Activated CD4-positive, alpha-beta T cell treated with anti-CD3 and anti-CD28 coated beads, Interleukin-2, Interleukin-6, amounts not matched to agents 100 ng/mL and 50 ng/mL, durations not matched to agents 16 hours and 8 hours (primary cell): ENCODE data around the gene ROBO1.

Source experiments
- DNase-seq: peaks from one replicate; pipeline ENCODE4 v3.0.0-alpha.2; 2020

The ROBO1 gene

DNA sequence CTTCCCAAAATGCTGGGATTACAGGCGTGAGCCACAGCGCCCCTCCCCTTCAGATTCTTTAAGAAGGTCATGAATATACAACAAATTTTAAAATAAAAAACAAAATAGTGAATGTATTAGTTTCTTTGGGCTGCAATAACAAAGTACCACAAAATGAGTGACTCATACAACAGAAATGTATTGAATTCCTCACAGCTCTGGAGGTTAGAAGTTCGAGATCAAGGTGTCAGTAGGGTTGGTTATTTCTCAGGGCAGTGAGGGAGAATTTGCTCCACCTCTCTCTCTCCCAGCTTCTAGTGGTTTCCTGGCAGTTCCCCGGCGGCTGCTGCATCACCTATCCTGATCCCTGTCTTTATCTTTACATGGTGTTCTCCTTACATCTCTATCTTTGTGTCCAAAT is 804.0 kb downstream of the ROBO1 start:
- no peak for DNase-seq

GRCh38 chr3:78957456-78957855 is 810.3 kb downstream of the ROBO1 start:
- no peak for DNase-seq

- DNase-seq = no peak
These were observed 816.4 kb downstream of the ROBO1 start for GRCh38 chr3:78951342-78951945.

GRCh38 chr3:78941587-78941986 is 826.2 kb downstream of the ROBO1 start:
- DNase-seq = no peak

DNA sequence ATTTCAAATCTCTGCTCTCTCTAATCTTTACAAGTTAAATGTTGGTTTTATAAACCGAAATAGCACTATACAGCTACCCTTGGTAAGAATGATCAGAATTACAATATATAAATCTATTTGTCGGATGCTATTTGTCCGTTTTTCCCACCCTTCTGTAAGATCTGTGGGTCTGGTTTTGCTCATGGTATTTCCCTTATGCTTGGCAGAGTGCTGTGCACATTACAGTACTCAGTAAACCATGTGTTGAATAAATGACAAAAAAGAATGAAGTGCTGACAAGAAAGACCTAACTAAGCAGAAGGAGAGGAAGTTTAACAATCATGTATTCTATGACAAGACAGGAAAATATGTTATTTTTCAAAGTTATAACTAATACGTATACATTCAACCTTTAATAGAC is 827.2 kb downstream of the ROBO1 start:
- DNase-seq = no peak

DNA sequence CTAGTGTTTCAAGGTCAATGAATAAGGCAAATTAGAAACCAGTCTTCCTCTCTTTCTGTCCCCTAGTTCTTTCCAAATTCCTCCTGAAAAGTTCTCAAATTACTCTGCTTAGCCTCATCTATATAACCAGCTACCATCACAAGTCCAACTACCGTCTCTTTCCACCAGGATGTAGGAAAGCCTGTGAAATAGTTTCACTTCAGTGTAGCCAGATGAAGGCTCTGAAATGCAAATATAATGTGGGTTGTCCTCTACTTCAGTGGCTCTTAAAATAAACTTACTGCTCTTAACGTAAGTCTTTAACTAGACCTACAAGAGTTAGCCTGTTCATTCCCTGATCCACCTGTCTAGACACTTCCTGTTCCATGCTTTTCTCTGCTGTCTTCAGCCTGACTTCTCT is 827.7 kb downstream of the ROBO1 start:
- no peak for DNase-seq

DNA sequence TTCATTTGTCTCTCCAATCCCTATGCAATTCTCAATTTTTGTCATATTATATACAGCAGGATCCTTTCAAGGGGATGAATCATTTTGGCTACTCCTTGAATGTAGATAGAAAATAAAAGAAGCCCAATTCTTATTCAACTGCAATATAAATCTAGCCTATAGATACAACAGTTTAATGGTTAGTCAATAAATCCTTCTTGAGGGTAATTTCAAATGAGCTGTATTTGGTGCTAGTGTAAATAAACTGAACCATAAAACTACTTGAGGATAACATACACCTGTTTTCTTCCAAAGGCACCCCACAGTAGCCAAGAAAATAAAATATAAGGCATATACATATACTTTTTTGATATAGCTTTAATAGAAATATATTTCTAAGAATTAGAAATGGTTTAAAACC is 830.3 kb downstream of the ROBO1 start:
- DNase-seq = no peak

- no peak for DNase-seq
These were observed 840.0 kb downstream of the ROBO1 start for GRCh38 chr3:78927759-78928158.

- DNase-seq = no peak
These were observed 841.3 kb downstream of the ROBO1 start for GRCh38 chr3:78926523-78926922.

- no peak for DNase-seq
These were observed 843.1 kb downstream of the ROBO1 start for GRCh38 chr3:78924711-78925110.

DNA sequence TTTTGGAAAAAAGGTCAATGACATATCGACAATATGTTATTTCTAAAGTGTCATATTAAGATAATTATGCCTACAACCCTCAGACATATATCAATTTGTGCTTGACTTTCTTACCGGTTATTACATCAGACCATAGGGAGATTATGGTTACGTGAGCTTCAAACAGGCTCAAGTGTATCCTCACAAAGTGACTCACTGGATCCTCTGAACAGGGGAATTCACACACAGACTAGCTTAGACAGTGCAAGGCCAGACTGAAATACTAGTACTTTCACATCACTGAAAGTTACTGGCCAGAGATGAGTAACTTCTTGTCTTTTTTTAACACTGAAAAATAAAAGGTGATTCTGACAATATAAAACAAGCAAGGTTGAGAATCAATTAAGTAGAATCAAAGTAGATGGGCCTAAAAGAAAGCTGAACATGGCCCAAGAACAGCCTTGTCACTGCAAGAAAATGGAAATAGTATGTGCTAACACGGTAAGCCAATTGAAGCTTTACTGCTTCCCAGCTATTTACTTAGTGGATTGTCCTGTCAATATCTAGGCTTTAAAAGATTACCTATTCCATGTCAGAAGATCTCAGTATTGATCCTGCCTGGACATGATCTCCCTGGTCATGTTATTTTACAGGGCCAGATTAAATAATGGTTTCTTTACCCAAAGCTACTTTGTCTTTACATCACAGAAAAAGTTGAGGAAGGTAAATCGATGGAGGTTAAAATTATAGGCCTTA is 848.6 kb downstream of the ROBO1 start:
- no peak for DNase-seq

DNA sequence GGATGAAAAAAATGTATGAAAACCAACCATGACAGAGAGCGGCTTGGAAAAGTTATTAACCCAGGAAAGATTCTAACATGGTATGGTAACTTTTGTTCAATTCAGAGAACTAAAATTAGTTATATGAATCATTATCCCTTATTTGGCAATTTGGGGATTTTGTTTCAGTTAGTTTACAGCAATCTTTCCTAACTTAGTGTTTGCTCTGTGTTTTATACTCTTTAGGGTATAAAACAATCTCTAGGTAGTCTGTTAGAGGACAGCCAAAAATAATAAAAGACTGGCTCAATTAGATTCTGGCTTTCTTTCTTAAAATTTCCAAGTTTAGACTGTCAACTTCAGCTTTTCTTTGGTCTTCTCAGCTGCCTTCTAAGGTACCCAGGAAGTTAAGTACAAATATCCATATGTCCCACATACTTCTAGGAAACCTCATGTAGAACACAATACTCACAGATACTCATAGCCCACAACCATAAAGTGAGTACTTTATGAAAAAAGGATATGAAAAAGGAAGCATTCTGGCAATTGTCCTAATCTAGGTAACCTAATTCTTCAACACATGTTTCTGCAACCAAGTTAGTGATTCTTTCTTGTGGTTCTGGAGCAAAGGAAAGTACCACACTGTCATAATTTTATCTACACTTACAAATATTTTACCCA is 849.3 kb downstream of the ROBO1 start:
- no peak for DNase-seq

GRCh38 chr3:78917536-78917935 is 850.3 kb downstream of the ROBO1 start:
- no peak for DNase-seq

GRCh38 chr3:78913711-78914110 is 854.1 kb downstream of the ROBO1 start:
- no peak for DNase-seq

- no peak for DNase-seq
These were observed 855.1 kb downstream of the ROBO1 start for GRCh38 chr3:78912687-78913086.

DNA sequence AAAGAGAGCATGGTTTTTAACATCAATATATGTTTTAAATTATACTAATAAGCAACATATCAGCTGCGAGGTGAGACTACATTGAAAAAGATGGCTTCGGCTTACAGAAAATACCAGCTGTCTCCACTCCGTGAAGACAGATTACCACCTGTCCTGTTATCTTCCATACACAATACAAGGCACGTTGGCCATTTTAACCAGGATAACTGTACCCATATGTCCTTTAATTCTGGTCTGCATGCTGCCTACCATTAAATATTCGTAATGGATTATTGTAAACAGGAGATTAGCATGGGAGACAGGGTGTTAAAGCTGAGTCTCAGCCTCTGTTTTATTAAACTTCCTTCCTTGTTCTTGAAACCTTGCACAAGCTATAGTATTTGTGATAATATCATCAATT is 855.5 kb downstream of the ROBO1 start:
- no peak for DNase-seq

DNA sequence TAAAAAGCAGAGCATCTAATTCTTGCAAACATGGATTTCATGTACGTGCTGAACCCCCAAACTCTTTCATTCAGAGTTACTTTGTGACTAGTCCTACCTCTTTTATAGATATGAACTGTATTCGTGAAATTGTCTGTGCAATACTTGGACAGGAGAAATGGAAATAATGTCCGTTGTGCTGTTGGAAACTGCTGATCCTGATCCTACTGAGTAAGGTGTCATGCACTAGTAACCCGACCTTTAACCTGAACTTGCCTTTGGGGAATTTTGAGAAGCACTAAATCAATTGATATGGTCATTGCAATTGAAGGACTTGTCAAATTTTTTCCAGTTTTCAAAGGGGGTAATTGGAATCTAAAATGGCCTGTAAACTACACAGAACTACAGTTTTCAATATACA is 856.4 kb downstream of the ROBO1 start:
- DNase-seq = no peak

DNA sequence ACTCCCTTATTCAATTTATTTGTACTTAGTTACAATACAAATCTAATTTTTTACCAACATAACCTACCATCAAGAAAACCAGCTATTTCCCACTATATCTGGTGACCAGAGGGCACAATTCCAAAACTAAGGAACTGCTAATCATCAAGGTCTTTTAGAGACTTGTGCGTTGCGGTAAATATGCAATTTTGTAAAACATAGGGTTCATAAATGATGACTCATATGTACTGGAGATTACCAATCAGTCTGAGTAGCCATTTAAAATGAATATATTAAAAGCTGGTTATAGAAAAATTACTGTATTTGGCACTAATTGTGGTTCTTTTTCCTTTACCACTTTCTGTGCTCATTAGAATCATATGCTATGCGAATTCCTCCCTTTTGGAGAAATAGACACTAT is 859.6 kb downstream of the ROBO1 start:
- DNase-seq = no peak

- no peak for DNase-seq
These were observed 860.4 kb downstream of the ROBO1 start for GRCh38 chr3:78907367-78907766.

DNA sequence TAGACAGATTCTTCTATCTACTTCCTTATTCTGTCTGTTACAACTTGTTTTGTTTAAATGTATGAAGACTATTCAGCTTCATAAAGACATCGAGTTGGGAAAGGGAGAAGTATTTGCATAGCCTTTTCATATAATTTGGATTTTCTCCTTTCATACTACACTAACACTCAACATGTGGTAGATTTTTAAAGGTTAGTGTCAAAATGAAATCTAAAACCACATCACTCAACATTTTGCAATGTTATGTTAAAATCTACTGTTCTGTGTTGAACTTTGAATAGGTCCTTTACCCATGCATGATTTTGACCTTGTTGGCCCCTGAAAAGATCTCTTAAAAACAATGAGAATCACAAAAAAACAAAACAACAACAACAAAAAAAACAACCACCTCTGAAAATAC is 860.9 kb downstream of the ROBO1 start:
- no peak for DNase-seq

DNA sequence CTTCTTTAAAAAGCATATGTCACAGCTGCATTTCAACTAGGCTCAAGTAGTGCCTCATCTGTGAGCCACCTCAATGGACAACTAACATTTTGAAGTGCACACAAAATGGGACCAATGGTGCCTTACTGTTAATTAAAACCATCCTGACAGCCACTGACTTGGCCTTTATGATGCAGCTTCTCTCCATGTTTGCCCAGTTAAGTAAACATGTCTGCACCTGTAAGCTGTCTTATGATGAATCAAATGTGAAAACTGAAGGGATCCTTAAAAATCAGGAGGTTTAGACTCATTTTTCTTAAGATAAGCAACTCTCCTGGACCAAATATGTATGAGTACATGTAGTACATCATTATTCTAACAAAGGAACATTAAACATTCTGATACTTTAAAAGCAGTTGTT is 861.6 kb downstream of the ROBO1 start:
- no peak for DNase-seq

DNA sequence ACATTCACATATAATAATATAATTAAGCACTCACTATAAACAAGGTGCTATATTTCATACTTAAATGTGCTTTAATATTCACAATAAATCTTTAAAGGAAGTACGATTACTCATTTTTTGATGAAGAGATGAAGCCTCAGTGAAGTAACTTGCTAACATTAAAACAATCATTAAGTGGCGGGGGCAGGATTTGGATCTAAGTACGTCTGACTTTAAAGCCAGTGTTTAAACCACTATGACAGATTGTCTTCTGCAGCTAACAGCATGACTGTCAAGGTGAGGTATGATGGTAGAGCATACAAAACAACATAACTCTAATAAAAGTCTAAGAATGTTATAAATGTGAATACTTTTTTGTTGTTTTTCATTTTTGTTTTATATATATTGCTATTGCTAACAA is 862.1 kb downstream of the ROBO1 start:
- no peak for DNase-seq

DNA sequence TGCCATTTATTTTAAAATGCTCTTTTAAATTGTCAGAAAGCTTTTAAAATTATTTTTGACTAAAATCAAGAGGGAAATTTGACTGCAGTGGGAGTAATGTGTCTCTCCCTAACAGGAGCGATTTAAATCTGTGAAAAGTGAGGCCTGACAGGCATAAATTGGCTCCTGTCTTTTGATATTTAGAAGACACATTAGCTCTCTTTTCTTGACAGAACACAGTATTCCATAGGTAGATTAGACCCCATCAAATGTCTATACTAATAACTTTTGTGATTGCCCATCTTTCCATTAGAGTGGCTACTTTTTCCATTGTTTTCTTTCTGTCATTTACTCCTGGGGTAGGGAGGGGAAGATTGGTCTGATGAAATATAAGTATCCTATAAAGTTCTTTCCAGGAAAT is 866.3 kb downstream of the ROBO1 start:
- no peak for DNase-seq

GRCh38 chr3:78900880-78901279 is 866.9 kb downstream of the ROBO1 start:
- no peak for DNase-seq

GRCh38 chr3:78900426-78900825 is 867.4 kb downstream of the ROBO1 start:
- no peak for DNase-seq
